ENCODE data around the gene MYRFL.

Gene MYRFL

GRCh38 chr12:69810870-69811498 lies 14.0 kb upstream of the MYRFL start:
- ChIA-PET POLR2A (no interaction called here), CTCF (no interaction called here)
- no peak overlapping the region for H3K4me3 ChIP-seq (ENCODE audit: low read depth, low read length)
- no peak for TF ChIP-seq CTCF (IDR thresholded peaks at IDR 0.05; ENCODE audit: insufficient read depth, low read length, missing control alignments)
- no peak for DNase-seq (ENCODE audit: low read depth, low spot score)

DNA sequence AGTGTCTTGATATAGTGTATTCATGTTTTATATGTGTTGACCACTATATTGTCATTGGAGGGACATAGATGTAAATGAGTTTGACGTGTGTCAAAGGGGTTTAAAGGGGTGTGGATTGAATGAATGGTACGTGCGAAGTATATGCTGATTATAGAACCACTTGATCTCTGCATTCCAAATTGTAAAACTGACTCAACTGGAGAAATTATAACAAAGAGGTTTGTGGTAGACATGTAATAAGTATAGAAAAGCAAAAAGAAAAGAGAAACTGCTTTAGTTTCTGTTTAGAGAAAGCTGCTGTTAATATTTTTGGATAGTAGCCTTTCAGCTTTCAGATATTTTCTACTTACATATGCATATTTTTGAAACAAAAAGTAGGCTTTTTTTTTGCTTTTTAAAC lies 8.9 kb upstream of the MYRFL start:
- ChIA-PET CTCF (no interaction called here), POLR2A (no interaction called here)
- no peak for TF ChIP-seq CTCF (IDR thresholded peaks at IDR 0.05; ENCODE audit: insufficient read depth, low read length, missing control alignments)

GRCh38 chr12:69821032-69821455 lies 4.0 kb upstream of the MYRFL start:
- ChIA-PET POLR2A (no interaction called here), CTCF (interaction anchor here (1.3 kb wide), 1 partner anchor 84 kb away, joined by 3 read pairs; no protein-coding TSS in a partner anchor)
- DNase-seq (ENCODE audit: low read depth, low spot score), result no peak
- no peak overlapping the region for H3K4me3 ChIP-seq (ENCODE audit: low read depth, low read length)
- TF ChIP-seq CTCF (IDR thresholded peaks at IDR 0.05; ENCODE audit: insufficient read depth, low read length, missing control alignments), result no peak

More for the DNA sequence above, 8.9 kb upstream of the MYRFL start:
- no peak overlapping the region for H3K4me3 ChIP-seq (ENCODE audit: low read depth, low read length)
- DNase-seq (ENCODE audit: low read depth, low spot score), result no peak

DNA sequence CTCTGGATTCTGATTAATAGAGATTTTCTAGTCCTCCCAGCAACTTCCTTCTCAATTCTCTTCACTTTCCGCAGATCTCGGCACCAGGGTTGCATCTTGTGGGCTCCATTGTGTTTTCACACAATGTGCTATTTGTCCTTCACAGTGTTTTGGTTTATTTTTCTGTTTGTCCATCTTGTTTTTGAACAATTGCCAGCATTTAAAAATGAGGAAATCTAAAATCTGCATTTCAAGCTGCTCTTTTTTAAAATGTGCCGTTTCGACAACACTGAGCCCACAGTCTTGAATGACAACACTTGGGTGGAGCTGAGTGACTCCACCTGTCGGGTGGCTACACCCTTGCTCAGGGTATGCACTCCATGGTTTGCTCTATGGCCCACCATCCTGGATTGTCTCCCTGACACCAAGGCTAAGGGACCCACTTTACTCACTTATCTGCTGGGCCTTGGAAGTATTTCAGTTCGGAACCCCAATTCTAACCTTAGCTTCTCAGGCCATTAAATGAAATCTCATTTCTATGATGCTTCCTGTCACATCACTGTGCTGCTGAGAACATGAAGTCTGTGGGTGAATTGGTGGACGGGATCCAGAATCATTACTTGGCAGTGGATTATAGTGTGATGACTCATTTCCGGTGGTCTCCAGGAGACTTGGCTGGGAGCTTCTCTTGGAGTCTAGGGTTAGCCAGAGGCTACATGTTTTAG lies 3.4 kb upstream of the MYRFL start:
- POLR2A ChIA-PET, result no interaction called here
- no peak for DNase-seq (ENCODE audit: low read depth, low spot score)

GRCh38 chr12:69822201-69822860 lies 2.7 kb upstream of the MYRFL start:
- no peak overlapping the region for H3K4me3 ChIP-seq (ENCODE audit: low read depth, low read length)
- ChIA-PET POLR2A (no interaction called here), CTCF (no interaction called here)
- TF ChIP-seq CTCF (IDR thresholded peaks at IDR 0.05; ENCODE audit: insufficient read depth, low read length, missing control alignments), result no peak
- DNase-seq (ENCODE audit: low read depth, low spot score), result no peak

More for the DNA sequence above, 3.4 kb upstream of the MYRFL start:
- CTCF ChIA-PET, result interaction anchor here (1.3 kb wide), 1 partner anchor 84 kb away, joined by 3 read pairs; no protein-coding TSS in a partner anchor
- no peak for TF ChIP-seq CTCF (IDR thresholded peaks at IDR 0.05; ENCODE audit: insufficient read depth, low read length, missing control alignments)
- H3K4me3 ChIP-seq (ENCODE audit: low read depth, low read length), result no peak overlapping the region

GRCh38 chr12:69824028-69824427 lies 999 bp upstream of the MYRFL start:
- DNase-seq (ENCODE audit: low read depth, low spot score), result no peak
- ChIA-PET POLR2A (no interaction called here), CTCF (no interaction called here)
- H3K4me3 ChIP-seq (ENCODE audit: low read depth, low read length), result no peak overlapping the region
- TF ChIP-seq CTCF (IDR thresholded peaks at IDR 0.05; ENCODE audit: insufficient read depth, low read length, missing control alignments), result no peak

Measured in AG04449 (cell line).